Adipose tissue (tissue), 3 donors: Measurements from ENCODE around the gene FAM187B. TPM values are rescaled to one million over a fixed set of nuclear protein-coding genes. Genes with fewer than 3 reads are reported as not detected.

ENCODE experiments used
- H3K27ac ChIP-seq: one replicate; pipeline ENCODE4 v1.5.1; 2013; ENCODE audit warnings: low read depth, low read length
- WGBS, 3 donors: extraction: QIAGEN DNeasy Blood & Tissue Kit; methylation state at CpG; one replicate each; pipeline ENCODE4 v1.1.7; 2013; 5-methylcytosine and 5-hydroxymethylcytosine counted together
- polyA plus RNA-seq, 3 donors: library from polyadenylated mRNA; stranded (reverse); fragments of 200-250 nt; gene quantifications; one replicate each; pipeline ENCODE4 v1.2.3, GENCODE V29; 2013
- donor health status: healthy with polysubstance abuse.
- donor health status: Bipolar disorder and iron deficiency.
- donor health status: healthy.

Gene FAM187B
- polyA plus RNA-seq, 3 donors: not detected

DNA sequence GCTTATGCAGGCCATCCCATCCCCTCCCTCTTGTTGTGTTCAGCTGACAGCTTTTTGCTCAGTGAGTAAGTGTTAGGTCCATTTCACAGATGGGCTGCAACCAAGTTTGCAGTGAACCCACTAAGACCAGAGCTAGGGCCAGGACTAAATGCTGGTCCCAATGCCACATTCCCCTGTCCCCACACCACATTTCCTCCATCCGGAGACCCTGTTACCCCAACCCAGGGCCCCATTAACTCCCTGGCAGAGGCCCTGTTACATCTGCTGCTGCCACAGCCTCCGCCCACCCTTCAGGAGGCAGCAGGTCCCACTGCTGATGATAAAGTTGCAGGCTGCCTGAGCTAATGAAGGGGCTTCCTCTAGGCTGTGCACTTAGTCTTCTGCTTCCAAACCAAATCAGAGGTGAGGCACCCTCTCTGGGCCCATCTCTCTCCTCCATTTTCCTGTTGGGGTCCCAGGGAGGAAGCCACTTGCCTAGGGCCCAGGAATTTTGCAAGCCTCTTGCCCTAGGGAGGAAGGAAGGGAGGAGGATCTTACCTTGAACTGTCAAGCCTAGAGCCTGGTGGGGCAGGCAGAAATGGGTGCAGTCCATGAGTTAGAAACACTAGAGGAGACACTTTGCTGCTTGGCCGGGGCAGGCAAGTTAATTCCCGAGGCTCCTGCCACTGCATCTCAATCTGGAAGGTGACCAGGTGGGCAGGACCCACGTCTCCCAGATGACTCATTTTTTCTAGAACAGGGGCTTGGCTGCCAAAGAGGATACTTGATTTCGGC lies 36.8 kb upstream of the FAM187B start:
- 41 to 55% (median 50%) methylated on average over 6 of the region's 6 CpGs for WGBS, 3 donors
- no peak overlapping the region for H3K27ac ChIP-seq

DNA sequence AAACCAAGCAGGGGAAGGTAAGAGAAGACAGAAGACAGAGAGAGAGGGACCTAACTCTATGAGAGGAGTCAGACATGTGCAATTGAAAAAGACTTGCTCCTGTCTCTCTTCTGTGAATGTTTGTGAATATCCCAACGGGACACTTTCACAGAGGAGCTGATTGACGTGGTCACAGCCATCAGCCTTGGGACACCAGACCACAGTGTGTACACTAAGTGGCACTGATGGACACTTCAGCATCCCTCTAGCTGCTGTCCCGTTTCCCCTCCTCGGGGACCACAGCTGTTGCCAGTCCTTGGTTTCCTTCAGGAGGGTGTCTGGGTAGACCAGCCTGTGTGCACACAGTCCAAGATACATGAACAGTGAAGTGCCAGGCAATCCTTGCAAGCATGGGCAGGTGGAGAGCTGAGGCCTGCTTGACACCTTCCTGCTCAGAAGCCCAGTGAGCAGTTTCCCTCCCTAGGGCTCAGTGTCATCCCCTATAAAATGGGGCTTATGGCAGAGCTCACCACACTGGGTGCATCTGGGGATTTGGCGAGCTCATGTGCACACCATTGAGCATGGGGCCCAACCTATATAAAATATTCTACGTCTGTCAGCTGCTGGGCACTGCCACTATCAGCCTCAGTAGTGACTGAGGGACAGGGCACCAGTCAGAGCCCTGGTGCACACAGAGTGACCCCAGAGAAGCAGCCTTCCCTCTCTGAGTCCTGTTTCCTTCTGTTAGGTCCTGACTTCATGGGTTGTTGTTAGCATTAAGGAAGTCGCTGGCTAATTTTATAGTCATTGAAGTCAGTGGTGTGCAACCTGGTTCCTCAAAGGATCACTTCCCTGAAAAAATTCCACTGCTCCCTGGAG lies 36.0 kb upstream of the FAM187B start:
- 57 to 78% (median 71%) methylated on average over 7 of the region's 7 CpGs for WGBS, 3 donors
- H3K27ac ChIP-seq: no peak overlapping the region

DNA sequence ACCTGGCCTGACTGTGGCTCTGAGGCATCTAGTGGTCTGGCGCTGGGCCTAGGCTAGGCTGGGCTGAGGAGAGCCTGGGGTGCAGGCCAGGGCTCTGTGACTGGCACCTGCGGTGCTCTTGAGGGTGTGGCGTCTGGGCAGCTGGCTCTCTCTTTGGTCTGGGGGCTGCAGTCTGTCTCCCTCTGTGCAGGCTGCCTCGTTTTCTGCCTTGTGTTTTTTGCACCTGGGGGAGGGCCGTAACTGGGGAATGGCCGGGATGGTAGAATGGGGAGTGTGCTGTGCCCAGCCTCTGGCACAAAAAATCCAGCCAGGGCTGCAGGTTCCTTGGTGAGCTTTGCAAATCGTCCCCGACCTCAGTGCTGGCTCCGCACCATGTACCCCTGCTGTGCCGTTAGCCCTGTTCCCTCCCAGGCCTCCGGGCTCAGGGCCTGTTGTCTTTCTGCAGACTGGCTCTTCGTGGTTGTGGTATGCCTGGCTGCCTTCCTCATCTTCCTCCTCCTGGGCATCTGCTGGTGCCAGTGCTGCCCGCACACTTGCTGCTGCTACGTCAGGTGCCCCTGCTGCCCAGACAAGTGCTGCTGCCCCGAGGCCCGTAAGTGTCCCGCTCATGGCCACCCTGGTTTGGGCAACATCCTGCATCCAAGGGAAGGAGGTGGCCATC lies 33.7 kb upstream of the FAM187B start:
- WGBS, 3 donors: 71 to 80% (median 71%) methylated on average over 17 of the region's 17 CpGs
- no peak overlapping the region for H3K27ac ChIP-seq

DNA sequence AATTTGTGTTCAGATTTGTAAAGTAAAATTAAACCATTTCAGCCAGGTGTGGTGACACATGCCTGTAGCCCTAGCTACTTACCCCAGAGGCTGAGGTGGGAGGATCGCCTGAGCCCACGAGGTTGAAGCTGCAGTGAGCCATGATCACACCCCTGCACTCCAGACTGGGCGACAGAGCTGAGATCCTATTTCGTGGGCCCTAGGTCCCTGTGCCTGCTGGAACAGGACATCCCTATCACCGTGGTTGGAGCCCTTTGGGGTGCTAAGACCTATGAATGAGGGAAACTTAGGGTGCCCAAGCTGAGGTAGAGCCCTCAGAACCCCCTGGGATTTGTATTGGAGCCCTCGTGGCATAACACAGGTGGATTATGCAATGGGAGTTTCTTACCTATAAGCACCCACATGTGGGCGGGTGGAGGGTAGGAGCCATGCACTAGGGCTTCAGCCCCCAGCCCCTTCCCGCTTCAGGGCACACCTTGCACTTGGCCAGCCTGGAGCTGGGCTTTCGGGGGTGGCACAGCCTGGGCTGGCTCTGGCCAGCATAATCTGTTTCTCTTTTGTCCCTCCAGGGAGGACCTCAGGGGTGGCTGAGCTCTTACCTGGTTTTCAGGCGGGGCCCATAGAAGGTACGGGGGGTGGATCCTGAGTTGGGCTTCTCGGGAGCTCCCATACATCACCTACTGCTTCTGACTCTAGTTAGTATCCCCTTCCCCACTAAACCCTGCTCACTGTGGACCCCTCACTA lies 33.0 kb upstream of the FAM187B start:
- 74 to 87% (median 75%) methylated on average over 12 of the region's 12 CpGs for WGBS, 3 donors
- no peak overlapping the region for H3K27ac ChIP-seq

DNA sequence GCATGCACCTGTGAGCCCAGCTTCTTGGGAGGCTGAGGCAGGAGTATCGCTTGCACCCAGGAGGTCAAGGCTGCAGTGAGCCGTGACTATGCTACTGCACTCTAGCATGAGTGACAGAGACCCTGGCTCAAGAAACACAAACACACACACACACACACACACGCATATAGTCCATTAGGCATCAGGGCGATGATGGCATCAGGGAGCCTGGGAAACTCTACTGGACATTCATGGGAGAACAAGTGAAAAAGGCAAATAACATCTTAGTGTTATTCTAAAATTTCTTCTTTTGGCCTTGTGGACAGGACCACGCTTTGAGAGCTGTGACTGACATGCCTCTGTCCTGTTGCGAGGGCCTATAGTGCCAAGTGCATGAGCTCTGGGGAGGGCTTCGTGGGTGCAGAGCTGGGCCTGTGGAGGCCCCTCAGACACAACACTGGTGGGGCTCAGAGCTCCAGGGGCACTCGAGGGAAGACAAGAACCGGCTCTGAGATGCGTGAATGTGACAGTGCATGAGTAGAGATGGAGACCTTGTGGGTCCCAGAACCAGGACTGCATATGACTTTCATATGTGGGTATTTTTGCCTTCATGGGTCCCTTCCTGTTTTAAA lies 32.3 kb upstream of the FAM187B start:
- no peak overlapping the region for H3K27ac ChIP-seq
- WGBS, 3 donors: 77 to 88% (median 88%) methylated on average over 10 of the region's 10 CpGs

DNA sequence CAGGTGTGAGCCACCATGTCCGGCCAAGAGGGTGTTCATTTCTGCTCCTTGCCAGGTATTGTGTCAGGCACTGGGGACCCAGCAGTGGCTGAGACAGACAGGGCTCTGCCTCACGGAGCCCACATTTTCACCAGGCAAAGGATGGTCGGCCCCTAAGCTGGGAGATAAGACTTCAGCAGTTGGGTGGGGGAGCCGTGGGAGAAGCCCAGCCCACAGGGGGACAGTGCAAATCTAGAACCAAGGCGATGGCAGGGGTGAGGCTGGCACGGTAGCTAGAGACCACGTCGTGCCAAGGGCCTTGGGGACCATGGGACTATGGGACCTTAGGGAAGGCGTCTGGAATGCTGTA lies 28.5 kb upstream of the FAM187B start:
- WGBS, 3 donors: 78 to 83% (median 79%) methylated on average over 9 of the region's 9 CpGs
- H3K27ac ChIP-seq: no peak overlapping the region

DNA sequence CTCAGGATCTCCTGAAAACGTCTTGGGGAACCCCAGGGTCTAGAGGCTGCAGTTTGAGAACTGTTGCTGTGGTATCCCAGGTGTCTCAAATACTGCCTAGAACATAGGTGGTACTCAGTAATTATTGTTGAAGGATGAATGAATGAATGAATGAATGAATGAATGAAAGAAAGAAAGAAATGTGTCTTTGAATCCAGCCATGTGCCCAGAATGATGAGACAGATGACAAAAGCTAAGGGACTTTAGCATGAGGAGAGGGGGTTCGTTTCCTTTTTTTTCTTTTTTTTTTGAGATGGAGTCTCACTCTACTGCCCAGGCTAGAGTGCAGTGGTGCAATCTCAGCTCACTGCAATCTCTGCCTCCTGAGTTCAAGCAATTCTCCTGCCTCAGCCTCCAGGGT lies 28.0 kb upstream of the FAM187B start:
- no peak overlapping the region for H3K27ac ChIP-seq
- 45 to 67% (median 63%) methylated on average over 2 of the region's 2 CpGs for WGBS, 3 donors

DNA sequence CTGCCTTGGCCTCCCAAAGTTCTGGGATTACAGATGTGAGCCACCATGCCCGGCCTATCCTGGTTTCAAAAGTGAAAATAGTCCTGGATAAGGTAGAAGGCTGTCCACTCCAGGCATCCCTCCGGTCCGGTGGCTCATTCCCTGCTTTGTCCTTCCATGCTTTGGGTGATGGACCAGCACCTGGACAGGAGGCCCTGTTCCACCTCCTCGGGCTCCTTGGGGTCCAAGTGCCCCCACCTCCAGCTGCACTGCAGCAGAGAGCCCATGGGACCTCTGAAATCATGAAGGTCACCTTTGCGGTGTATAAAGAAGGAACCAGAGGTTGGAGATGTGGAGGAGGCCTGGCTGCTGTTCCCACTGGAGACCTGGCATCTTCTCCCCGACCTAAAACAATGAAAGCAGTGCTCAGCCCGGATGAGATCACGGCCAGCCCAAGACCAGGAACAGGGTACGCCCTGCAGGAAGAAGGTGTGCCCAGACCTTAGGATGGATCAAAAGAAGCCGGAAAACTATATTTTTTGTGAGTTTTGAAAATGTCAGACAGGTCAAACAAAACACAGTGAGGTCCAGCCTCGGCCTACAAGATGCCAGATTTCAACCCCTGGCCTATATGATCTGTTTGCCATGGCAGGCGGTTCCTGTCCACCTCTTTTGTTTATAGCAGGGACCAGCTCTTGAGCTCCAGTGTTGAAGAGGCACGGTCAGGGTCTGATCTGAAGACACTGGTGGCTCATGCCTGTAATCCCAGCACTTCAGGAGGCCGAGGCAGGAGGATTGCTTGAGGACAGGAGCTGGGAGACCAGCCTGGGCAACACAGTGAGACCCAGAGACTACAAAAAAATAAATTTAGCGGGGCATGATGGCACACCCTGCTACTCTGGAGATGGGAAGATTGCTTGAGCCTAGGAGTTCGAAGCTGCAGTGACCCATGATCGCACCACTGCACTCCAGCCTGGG lies 26.1 kb upstream of the FAM187B start:
- 81 to 90% (median 85%) methylated on average over 17 of the region's 17 CpGs for WGBS, 3 donors
- no peak overlapping the region for H3K27ac ChIP-seq

DNA sequence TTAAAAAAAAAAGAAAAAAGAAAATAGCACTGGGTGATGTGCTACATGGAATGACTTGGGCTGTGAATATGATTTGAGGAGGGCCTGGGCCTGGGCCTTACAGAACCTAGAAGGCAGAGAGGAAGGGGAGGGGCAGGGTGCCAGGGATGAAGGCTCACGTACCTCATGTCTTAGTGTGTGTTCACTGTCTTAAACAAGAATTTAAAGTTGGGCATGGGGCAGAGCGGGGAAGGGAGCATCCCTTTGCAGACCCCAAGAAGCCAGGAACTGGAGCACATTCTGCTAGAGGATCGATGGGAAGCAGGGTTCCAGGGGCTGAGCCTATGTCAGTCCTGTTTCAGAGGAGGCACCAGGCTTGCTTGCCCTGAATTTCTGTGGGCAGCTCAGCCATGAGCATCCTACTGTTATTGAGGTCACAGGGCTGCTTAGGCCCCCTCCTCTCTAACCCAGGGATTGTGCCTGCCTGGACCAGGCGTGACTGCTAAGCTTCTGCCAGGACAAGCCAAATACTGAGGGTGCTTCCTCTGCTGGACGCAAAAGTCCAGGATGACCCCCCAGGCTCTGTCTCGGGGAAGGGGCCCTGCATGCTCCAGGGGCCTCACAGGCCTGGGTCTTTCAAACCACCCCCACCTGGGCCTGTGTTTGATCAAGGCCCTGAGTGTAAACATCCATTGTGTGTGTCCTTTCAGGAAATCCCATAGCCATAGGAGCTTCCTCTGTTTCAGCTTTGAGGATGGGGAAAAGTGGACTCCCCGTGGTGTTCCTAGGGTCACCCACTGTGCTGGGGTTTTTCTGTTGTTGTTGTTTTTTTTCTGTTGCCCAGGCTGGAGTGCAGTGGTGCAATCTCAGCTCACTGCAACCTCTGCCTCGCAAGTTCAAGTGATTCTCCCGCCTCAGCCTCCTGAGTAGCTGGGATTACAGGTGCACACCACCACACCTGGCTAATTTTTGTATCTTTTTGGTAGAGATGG lies 25.1 kb upstream of the FAM187B start:
- WGBS, 3 donors: 76 to 77% (median 76%) methylated on average over 9 of the region's 9 CpGs
- H3K27ac ChIP-seq: no peak overlapping the region

DNA sequence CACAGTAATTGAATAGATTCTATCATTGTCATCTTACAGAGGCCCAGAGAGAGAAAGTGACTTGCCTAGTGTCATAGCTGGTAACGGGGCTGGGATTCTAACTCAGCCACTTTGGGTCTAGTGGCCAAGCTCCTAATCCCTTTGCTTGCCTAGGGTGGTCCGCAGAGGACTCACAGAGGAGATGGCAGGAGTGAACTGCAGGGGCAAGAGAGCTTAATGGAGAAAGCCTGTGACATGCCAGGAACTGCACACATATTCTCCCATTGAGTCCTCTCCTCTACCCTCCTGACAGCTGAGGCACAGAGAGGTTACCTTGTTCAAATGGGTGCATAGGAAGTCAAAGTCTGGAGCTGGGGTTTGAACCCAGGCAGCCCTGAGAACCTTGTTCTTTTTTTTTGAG lies 22.9 kb upstream of the FAM187B start:
- 83 to 98% (median 86%) methylated on average over 2 of the region's 2 CpGs for WGBS, 3 donors

DNA sequence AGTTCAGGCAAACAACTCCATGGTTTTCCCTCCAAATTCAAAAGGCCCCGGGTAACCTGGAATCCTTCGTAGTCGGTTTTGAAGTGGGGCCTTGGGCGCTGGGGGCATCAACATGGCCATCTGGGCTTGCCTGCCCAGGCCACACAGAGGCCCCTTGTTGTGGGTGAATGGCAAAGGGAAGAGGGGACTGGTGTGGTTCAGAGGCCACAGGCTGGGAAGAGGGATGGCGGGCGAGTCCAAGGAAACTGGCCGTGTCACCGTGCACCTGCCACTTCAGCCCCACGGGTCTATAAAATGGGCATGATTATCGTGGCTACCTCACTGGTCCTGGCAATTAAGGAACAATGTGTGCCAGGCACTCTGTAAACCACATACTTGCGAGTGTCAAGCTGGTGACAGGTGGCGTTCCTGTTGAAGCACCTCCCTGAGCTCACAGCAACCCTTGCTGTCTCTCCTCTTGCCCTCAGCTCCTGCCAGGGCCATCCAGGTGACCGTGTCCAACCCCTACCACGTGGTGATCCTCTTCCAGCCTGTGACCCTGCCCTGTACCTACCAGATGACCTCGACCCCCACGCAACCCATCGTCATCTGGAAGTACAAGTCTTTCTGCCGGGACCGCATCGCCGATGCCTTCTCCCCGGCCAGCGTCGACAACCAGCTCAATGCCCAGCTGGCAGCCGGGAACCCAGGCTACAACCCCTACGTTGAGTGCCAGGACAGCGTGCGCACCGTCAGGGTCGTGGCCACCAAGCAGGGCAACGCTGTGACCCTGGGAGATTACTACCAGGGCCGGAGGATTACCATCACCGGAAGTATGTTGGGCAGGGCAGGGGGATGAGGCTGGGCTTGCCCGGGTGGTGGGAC lies 21.5 kb upstream of the FAM187B start:
- 66 to 90% (median 86%) methylated on average over 34 of the region's 34 CpGs for WGBS, 3 donors

More for the DNA sequence above, 22.9 kb upstream of the FAM187B start:
- no peak overlapping the region for H3K27ac ChIP-seq

DNA sequence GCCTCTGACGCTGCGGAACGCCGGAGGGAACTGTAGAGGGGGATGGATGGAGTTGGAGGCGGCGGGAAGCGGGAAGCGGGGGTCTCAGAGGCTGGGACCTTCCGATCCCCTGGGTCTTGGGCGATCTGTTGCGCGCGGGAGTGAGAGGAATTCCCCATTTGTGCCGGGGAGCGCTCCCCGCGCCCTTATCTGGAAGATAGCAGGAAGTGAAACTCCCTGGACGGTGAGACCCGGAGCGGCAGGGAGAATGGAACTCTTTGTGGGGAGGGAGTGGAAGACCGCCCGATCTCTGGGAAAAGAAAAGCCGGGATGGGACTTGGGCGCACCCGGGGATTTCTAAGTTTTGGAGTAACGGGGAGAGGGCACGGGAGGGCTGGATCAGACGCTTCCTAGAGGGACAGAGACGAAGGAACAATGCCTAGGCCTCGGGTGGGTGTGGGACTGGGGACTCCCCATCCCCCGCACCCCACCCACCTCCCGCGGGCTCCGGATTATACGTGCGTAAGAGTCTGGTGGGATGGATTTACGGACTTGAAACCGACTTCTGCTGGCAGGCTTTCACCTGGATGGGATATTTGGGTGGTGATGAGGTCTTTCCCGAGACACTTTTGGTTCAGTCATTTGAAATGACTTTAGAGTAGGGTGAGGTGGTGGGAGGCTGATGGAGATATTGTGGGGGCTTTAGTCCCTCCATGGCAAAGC lies 20.8 kb upstream of the FAM187B start:
- no peak overlapping the region for H3K27ac ChIP-seq
- WGBS, 3 donors: 3 to 13% (median 10%) methylated on average over 39 of the region's 39 CpGs

More for the DNA sequence above, 21.5 kb upstream of the FAM187B start:
- no peak overlapping the region for H3K27ac ChIP-seq

DNA sequence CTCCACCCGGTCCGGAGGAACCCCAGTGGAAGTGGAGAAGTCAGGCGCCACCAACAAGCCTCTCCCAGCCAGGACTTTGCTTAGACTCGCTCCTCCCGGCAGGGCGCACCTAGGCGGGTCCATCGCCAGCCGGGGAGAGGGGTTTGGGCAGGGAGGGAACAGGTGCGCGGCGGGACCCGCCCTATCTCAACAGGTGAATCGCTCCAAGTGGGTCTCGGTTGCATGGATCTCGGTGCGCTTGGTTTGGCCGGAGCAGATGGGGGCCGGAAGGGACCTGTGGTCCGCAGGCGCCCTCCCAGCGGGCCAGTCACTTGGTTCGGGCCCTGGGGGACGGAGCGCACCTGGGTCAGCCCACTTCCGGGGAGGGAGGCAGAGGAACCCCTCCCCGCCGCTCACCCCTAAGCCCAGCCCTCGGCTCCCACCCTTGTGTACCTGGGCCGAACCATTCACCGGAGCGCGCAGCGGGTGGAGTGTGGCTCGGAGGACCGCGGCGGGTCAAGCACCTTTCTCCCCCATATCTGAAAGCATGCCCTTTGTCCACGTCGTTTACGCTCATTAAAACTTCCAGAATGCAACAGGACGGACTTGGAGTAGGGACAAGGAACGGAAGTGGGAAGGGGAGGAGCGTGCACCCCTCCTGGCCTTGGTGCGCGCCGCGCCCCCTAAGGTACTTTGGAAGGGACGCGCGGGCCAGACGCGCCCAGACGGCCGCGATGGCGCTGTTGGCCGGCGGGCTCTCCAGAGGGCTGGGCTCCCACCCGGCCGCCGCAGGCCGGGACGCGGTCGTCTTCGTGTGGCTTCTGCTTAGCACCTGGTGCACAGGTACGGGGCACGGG lies 20.0 kb upstream of the FAM187B start, which contains the start of gene LSR:
Gene LSR, plus strand, starts transcription at position 693 of the 836 bp plus-strand sequence. Its CDS starts 21 bp downstream, at position 714.
- WGBS, 3 donors: 0% methylated on average over 68 to 69 of the region's 69 CpGs

More for the DNA sequence above, 20.0 kb upstream of the FAM187B start, which contains the start of gene LSR:
- H3K27ac ChIP-seq: no peak within 1 kb of the TSS
